GM13977 (cell line): ENCODE measurements around the gene CRYGN.

Experiments
- DNase-seq: peaks from one replicate; pipeline ENCODE4 v3.0.0; 2012; ENCODE audit warnings: low spot score
- CTCF ChIP-seq: IDR thresholded peaks from 2 replicates; pipeline ENCODE4 v1.5.1; 2012; ENCODE audit warnings: mild to moderate bottlenecking, control low read depth; ENCODE audit not compliant: insufficient read depth; ENCODE audit errors: extremely low read depth, missing control alignments
- in situ Hi-C: fragments of 300-500 bp; cut with MboI; formaldehyde crosslinking; loops from one replicate; pipeline ENCODE4 v1.12.0; 2022; ENCODE audit warnings: low sequenced_read_pairs, low pct_unique_long_range_greater_than_20kb, mixed read lengths, inconsistent platforms; ENCODE audit not compliant: unreplicated experiment

The CRYGN gene

GRCh38 chr7:151448261-151449252, 8.6 kb upstream of the CRYGN start:
- DNase-seq, result peak; percentile 92
- in situ Hi-C loops, result no loop called here
- TF ChIP-seq CTCF, result peak; percentile 75

- no peak for TF ChIP-seq CTCF
- in situ Hi-C loops, result no loop called here
- no peak for DNase-seq
Observed at GRCh38 chr7:151447901-151448260, 7.9 kb upstream of the CRYGN start.

- TF ChIP-seq CTCF, result no peak
- no peak for DNase-seq
- in situ Hi-C loops, result no loop called here
Observed at GRCh38 chr7:151447312-151447711, 7.4 kb upstream of the CRYGN start.

GRCh38 chr7:151446412-151446811, 6.5 kb upstream of the CRYGN start:
- DNase-seq, result no peak
- in situ Hi-C loops, result no loop called here
- no peak for TF ChIP-seq CTCF

- DNase-seq, result no peak
- in situ Hi-C loops, result no loop called here
- TF ChIP-seq CTCF, result no peak
Observed at GRCh38 chr7:151444632-151445031, 4.7 kb upstream of the CRYGN start.

- no peak for DNase-seq
- no peak for TF ChIP-seq CTCF
- in situ Hi-C loops, result no loop called here
Observed at GRCh38 chr7:151442776-151443496, 3.0 kb upstream of the CRYGN start.
